IMR-90 (cell line): ENCODE results near the gene AFG3L2. TPM values are rescaled to one million over a fixed set of nuclear protein-coding genes. Genes with fewer than 3 reads are reported as not detected.

ENCODE experiments used
- ATAC-seq: fragments of 200-7000 bp; cut with Tn5 transposase; 2 replicates; pipeline ENCODE4 v1.9.1; 2020; ENCODE audit warnings: low read depth, mild to moderate bottlenecking, moderate library complexity
- BruUV-seq: library from RNA; stranded (reverse); fragments of 400-500 nt; replicated peaks from 2 replicates; lab custom pipeline; 2021; lab: Mats Ljungman, UMichigan
- CTCF ChIA-PET: fragments of 300-600 bp; formaldehyde crosslinking; extraction: SDS; loops from one replicate; lab custom pipeline; 2021; ENCODE audit warnings: antibody characterized with exemption; lab: Yijun Ruan, JAX
- POLR2A ChIA-PET: fragments of 300-600 bp; sonication (Branson Sonifier 250); formaldehyde crosslinking; loops from one replicate; lab custom pipeline; 2022; ENCODE audit warnings: antibody characterized with exemption; ENCODE audit not compliant: unreplicated experiment; lab: Charles Lee
- DNase-seq: peaks from one replicate; pipeline ENCODE4 v3.0.0; 2013
- H2AFZ ChIP-seq: replicated peaks from 2 replicates; pipeline ENCODE3; 2013; ENCODE audit warnings: low read length, mild to moderate bottlenecking; ENCODE audit not compliant: poor library complexity
- H2AK5ac ChIP-seq: 2 replicates; pipeline ENCODE4 v1.6.1; 2013; ENCODE audit warnings: low read depth, low read length, inconsistent platforms
- H2AK9ac ChIP-seq: replicated peaks from 2 replicates; pipeline ENCODE3; 2013; ENCODE audit warnings: mild to moderate bottlenecking, low read depth, low read length, moderate library complexity; ENCODE audit not compliant: poor library complexity
- H2BK120ac ChIP-seq: 2 replicates; pipeline ENCODE4 v1.6.1; 2013; ENCODE audit warnings: low read depth, low read length, inconsistent platforms
- H2BK15ac ChIP-seq: 3 replicates; pipeline ENCODE4 v1.6.1; 2013; ENCODE audit warnings: low read depth, low read length, inconsistent platforms
- H2BK20ac ChIP-seq: 2 replicates; pipeline ENCODE4 v1.6.1; 2013; ENCODE audit warnings: low read depth, mild to moderate bottlenecking, inconsistent platforms, low read length, moderate library complexity
- H2BK5ac ChIP-seq: 2 replicates; pipeline ENCODE4 v1.6.1; 2013; ENCODE audit warnings: mild to moderate bottlenecking, low read depth, low read length, inconsistent platforms; ENCODE audit not compliant: poor library complexity, severe bottlenecking
- H3K14ac ChIP-seq: replicated peaks from 2 replicates; pipeline ENCODE4 v1.6.1; 2013; ENCODE audit warnings: low read depth, low read length, inconsistent platforms
- H3K18ac ChIP-seq: 2 replicates; pipeline ENCODE4 v1.6.1; 2013; ENCODE audit warnings: low read depth, low read length, control low read depth
- H3K23ac ChIP-seq: 2 replicates; pipeline ENCODE4 v1.6.1; 2013; ENCODE audit warnings: low read depth, low read length, inconsistent platforms
- H3K27ac ChIP-seq: 2 replicates; pipeline ENCODE4 v1.5.1; 2013; ENCODE audit warnings: mild to moderate bottlenecking, control low read depth, low read length; ENCODE audit not compliant: insufficient read depth
- H3K27me3 ChIP-seq: 2 replicates; pipeline ENCODE4 v1.6.1; 2013; ENCODE audit warnings: low read length; ENCODE audit not compliant: control insufficient read depth, insufficient read depth
- H3K36me3 ChIP-seq: 2 replicates; pipeline ENCODE4 v1.6.1; 2013; ENCODE audit warnings: low read length, mixed read lengths; ENCODE audit not compliant: control insufficient read depth, insufficient read depth
- H3K4ac ChIP-seq: 2 replicates; pipeline ENCODE4 v1.6.1; 2013; ENCODE audit warnings: low read depth, low read length, inconsistent platforms
- H3K4me1 ChIP-seq: 2 replicates; pipeline ENCODE4 v1.6.1; 2013; ENCODE audit warnings: low read length, mixed read lengths; ENCODE audit not compliant: control insufficient read depth, insufficient read depth
- H3K4me2 ChIP-seq: 2 replicates; pipeline ENCODE4 v1.6.1; 2013; ENCODE audit warnings: low read depth, mild to moderate bottlenecking, control low read depth, low read length, moderate library complexity
- H3K4me3 ChIP-seq: 2 replicates; pipeline ENCODE4 v1.5.1; 2013; ENCODE audit warnings: low read depth, mild to moderate bottlenecking, control low read depth, low read length, moderate library complexity; ENCODE audit not compliant: insufficient read depth
- H3K56ac ChIP-seq: 2 replicates; pipeline ENCODE4 v1.6.1; 2013; ENCODE audit warnings: low read length, inconsistent platforms; ENCODE audit not compliant: insufficient read depth; ENCODE audit errors: extremely low read depth
- H3K79me1 ChIP-seq, 2 experiments: 2 replicates each; pipeline ENCODE4 v1.6.1; 2013; ENCODE audit warnings: low read length in 2 of 2, inconsistent platforms in 1 of 2, low read depth in 1 of 2
- H3K9ac ChIP-seq: 2 replicates; pipeline ENCODE4 v1.6.1; 2013; ENCODE audit warnings: low read depth, low read length, control low read depth
- H3K9me1 ChIP-seq: 2 replicates; pipeline ENCODE4 v1.6.1; 2013; ENCODE audit warnings: low read length, inconsistent platforms; ENCODE audit not compliant: insufficient read depth
- H3K9me3 ChIP-seq: 2 replicates; pipeline ENCODE4 v1.6.1; 2013; ENCODE audit warnings: low read length; ENCODE audit not compliant: control insufficient read depth, insufficient read depth
- H4K20me1 ChIP-seq: 2 replicates; pipeline ENCODE4 v1.6.1; 2013; ENCODE audit warnings: low read length, inconsistent platforms; ENCODE audit not compliant: insufficient read depth
- H4K5ac ChIP-seq: 2 replicates; pipeline ENCODE4 v1.6.1; 2013; ENCODE audit warnings: mild to moderate bottlenecking, low read depth, low read length, control low read depth
- H4K8ac ChIP-seq, 2 experiments: 2 replicates each; pipeline ENCODE4 v1.6.1; 2013; ENCODE audit warnings: low read depth in 2 of 2, low read length in 2 of 2, control low read depth in 1 of 2, inconsistent platforms in 1 of 2
- H4K91ac ChIP-seq: 2 replicates; pipeline ENCODE4 v1.6.1; 2013; ENCODE audit warnings: low read depth, low read length, inconsistent platforms; ENCODE audit not compliant: insufficient read depth
- BHLHE40 ChIP-seq: fragments of 150-350 bp; IDR thresholded peaks from 2 replicates; pipeline ENCODE4 v1.6.1; 2016; ENCODE audit warnings: mild to moderate bottlenecking, low read depth, low read length
- CEBPB ChIP-seq: IDR thresholded peaks from 2 replicates; pipeline ENCODE4 v1.6.1; 2012; ENCODE audit warnings: low read depth, low read length, improper control_type of control experiment
- CHD1 ChIP-seq: IDR thresholded peaks from 2 replicates; pipeline ENCODE4 v1.6.1; 2012; ENCODE audit warnings: low read depth, low read length, improper control_type of control experiment
- FOS ChIP-seq: fragments of 150-350 bp; IDR thresholded peaks from 2 replicates; pipeline ENCODE4 v1.6.1; 2016; ENCODE audit warnings: low read depth, low read length
- MAFK ChIP-seq: IDR thresholded peaks from 2 replicates; pipeline ENCODE4 v1.6.1; 2012; ENCODE audit warnings: low read depth, low read length, improper control_type of control experiment
- MAZ ChIP-seq: IDR thresholded peaks from 2 replicates; pipeline ENCODE4 v1.6.1; 2012; ENCODE audit warnings: low read depth, mild to moderate bottlenecking, low read length, improper control_type of control experiment, moderate library complexity, borderline replicate concordance
- MXI1 ChIP-seq: IDR thresholded peaks from 2 replicates; pipeline ENCODE4 v1.6.1; 2012; ENCODE audit warnings: low read depth, mild to moderate bottlenecking, low read length, moderate library complexity, borderline replicate concordance
- NFE2L2 ChIP-seq: fragments of 150-350 bp; IDR thresholded peaks from 2 replicates; pipeline ENCODE4 v1.6.1; 2016; ENCODE audit warnings: low read depth, mild to moderate bottlenecking, low read length
- POLR2A ChIP-seq: IDR thresholded peaks from 2 replicates; pipeline ENCODE4 v1.6.1; 2012; ENCODE audit warnings: mild to moderate bottlenecking, low read depth, low read length
- RAD21 ChIP-seq: IDR thresholded peaks from 2 replicates; pipeline ENCODE4 v1.6.1; 2012; ENCODE audit warnings: low read length, improper control_type of control experiment
- RCOR1 ChIP-seq: IDR thresholded peaks from 2 replicates; pipeline ENCODE4 v1.6.1; 2012; ENCODE audit warnings: mild to moderate bottlenecking, low read length, improper control_type of control experiment; ENCODE audit not compliant: insufficient replicate concordance
- RFX5 ChIP-seq: IDR thresholded peaks from 2 replicates; pipeline ENCODE4 v1.8.0; 2012; ENCODE audit warnings: low read depth, mild to moderate bottlenecking, low read length, moderate library complexity
- SMC3 ChIP-seq: fragments of 150-350 bp; IDR thresholded peaks from 2 replicates; pipeline ENCODE4 v1.6.1; 2016; ENCODE audit warnings: low read depth, mild to moderate bottlenecking, antibody characterized with exemption, low read length, moderate library complexity
- WGBS, 2 experiments: methylation state at CpG; one replicate each; pipeline versions ENCODE4 v1.1.5 to v1.1.7; 2013; ENCODE audit warnings: missing lambda C conversion rate in 2 of 2; ENCODE audit not compliant: insufficient read length in 1 of 2; ENCODE audit errors: extremely low coverage in 2 of 2; 5-methylcytosine and 5-hydroxymethylcytosine counted together
- dilution Hi-C: fragments of 300-500 bp; cut with HindIII; formaldehyde crosslinking; loops from one replicate; pipeline ENCODE4 v1.14.3; 2018; ENCODE audit warnings: low sequenced_read_pairs; ENCODE audit not compliant: unreplicated experiment
- in situ Hi-C: fragments of 300-500 bp; cut with MboI; formaldehyde crosslinking; loops from 3 replicates; pipeline ENCODE4 v1.14.3; 2019; ENCODE audit warnings: low sequenced_read_pairs, inconsistent platforms, mixed read lengths
- intact Hi-C: fragments of 100-400 bp; cut with micrococcal nuclease; formaldehyde crosslinking; loops from 2 replicates; pipeline ENCODE4 v1.10.0; 2022
- polyA plus RNA-seq, 3 experiments: library from polyadenylated mRNA; depleted of rRNA; stranded (reverse); fragments of >200 nt; gene quantifications; 2 replicates each; pipeline ENCODE4 v1.2.3, GENCODE V29; 2012; ENCODE audit warnings: low replicate concordance in 1 of 3
- total RNA-seq: library from RNA; depleted of rRNA; stranded (reverse); fragments of >200 nt; gene quantifications from 2 replicates; pipeline ENCODE4 v1.2.3, GENCODE V29; 2012
- TF ChIP-seq, protein P1 (sequence below): fragments of 150-350 bp; IDR thresholded peaks from 2 replicates; pipeline ENCODE4 v1.6.1; 2016; ENCODE audit warnings: low read depth, mild to moderate bottlenecking, low read length, moderate library complexity, borderline replicate concordance
- TF ChIP-seq, protein P2 (sequence below): conservative IDR thresholded peaks from 2 replicates; pipeline ENCODE4 v1.5.1; 2012; ENCODE audit warnings: mild to moderate bottlenecking, low read depth, low read length, improper control_type of control experiment
- TF ChIP-seq, protein P3 (sequence below): fragments of 150-350 bp; IDR thresholded peaks from 2 replicates; pipeline ENCODE4 v1.6.1; 2017; ENCODE audit warnings: mild to moderate bottlenecking, antibody characterized with exemption, low read length, low read depth

Gene AFG3L2
- total and polyA plus RNA-seq, 2 of the 4 experiments (the other 2 are of a cell fraction): 26.9 to 37.6 TPM

DNA sequence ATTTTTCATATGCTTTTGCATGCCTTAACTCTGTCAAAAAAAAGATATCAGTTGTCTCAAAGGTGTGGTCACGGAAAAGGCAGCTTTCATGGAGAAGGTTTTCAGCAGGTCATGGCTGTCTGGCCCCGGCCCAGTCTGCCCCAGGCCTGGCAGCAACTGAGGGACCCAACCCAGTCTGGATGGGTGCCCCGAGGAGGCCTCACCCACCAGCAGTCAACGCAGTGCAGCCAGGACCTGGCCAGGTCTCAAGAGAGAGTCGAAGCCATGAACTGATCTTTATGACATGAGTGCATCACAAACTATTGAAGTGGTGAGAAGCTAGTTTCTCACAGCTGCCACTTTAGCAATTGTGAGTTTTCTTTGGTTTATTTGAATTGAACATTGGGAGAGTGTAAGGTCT lies 61.1 kb downstream of the AFG3L2 start:
- no peak for DNase-seq
- H4K8ac ChIP-seq: no peak overlapping the region
- no peak overlapping the region for H2AK5ac ChIP-seq
- no peaks in the 10 kb centered on the region for H3K27me3 ChIP-seq
- ChIA-PET CTCF (interaction anchor here (0.8 to 1.6 kb wide), 2 partner anchors 12 to 32 kb away, joined by 3 read pairs; no protein-coding TSS in a partner anchor), POLR2A (interaction anchor here (0.6 kb wide), 1 partner anchor 806 kb away, joined by 4 read pairs; no protein-coding TSS in a partner anchor)
- no peak overlapping the region for H3K23ac ChIP-seq
- peaks cover 2% of the 10 kb centered on the region for H3K9me3 ChIP-seq
- peaks cover 17% of the 10 kb centered on the region for H3K4me1 ChIP-seq
- H4K5ac ChIP-seq: no peak overlapping the region
- no peak for ATAC-seq
- H3K36me3 ChIP-seq: peaks cover 61% of the 10 kb centered on the region
- peaks cover 3% of the 10 kb centered on the region; the same call in 1 of the 2 replicates for H3K9me1 ChIP-seq
- dilution Hi-C loops: no loop called here
- in situ Hi-C loops: no loop called here
- H3K18ac ChIP-seq: no peak overlapping the region
- H3K4ac ChIP-seq: no peak overlapping the region
- no peak overlapping the region for H4K91ac ChIP-seq
- H3K14ac ChIP-seq: no peak overlapping the region
- H3K56ac ChIP-seq: no peak overlapping the region
- no peak for TF ChIP-seq SMC3
- TF ChIP-seq, protein P1, sequence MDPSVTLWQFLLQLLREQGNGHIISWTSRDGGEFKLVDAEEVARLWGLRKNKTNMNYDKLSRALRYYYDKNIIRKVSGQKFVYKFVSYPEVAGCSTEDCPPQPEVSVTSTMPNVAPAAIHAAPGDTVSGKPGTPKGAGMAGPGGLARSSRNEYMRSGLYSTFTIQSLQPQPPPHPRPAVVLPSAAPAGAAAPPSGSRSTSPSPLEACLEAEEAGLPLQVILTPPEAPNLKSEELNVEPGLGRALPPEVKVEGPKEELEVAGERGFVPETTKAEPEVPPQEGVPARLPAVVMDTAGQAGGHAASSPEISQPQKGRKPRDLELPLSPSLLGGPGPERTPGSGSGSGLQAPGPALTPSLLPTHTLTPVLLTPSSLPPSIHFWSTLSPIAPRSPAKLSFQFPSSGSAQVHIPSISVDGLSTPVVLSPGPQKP: no peak
- TF ChIP-seq POLR2A: no peak
- TF ChIP-seq MXI1: no peak
- no peak for TF ChIP-seq RAD21
- TF ChIP-seq CHD1: no peak
- TF ChIP-seq MAFK: no peak
- no peak for TF ChIP-seq FOS
- no peak for TF ChIP-seq CEBPB
- no peak for TF ChIP-seq MAZ
- TF ChIP-seq RCOR1: no peak
- TF ChIP-seq NFE2L2: no peak
- no peak for TF ChIP-seq RFX5
- TF ChIP-seq BHLHE40: no peak
- TF ChIP-seq, protein P2, sequence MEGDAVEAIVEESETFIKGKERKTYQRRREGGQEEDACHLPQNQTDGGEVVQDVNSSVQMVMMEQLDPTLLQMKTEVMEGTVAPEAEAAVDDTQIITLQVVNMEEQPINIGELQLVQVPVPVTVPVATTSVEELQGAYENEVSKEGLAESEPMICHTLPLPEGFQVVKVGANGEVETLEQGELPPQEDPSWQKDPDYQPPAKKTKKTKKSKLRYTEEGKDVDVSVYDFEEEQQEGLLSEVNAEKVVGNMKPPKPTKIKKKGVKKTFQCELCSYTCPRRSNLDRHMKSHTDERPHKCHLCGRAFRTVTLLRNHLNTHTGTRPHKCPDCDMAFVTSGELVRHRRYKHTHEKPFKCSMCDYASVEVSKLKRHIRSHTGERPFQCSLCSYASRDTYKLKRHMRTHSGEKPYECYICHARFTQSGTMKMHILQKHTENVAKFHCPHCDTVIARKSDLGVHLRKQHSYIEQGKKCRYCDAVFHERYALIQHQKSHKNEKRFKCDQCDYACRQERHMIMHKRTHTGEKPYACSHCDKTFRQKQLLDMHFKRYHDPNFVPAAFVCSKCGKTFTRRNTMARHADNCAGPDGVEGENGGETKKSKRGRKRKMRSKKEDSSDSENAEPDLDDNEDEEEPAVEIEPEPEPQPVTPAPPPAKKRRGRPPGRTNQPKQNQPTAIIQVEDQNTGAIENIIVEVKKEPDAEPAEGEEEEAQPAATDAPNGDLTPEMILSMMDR: no peak
- TF ChIP-seq, protein P3, sequence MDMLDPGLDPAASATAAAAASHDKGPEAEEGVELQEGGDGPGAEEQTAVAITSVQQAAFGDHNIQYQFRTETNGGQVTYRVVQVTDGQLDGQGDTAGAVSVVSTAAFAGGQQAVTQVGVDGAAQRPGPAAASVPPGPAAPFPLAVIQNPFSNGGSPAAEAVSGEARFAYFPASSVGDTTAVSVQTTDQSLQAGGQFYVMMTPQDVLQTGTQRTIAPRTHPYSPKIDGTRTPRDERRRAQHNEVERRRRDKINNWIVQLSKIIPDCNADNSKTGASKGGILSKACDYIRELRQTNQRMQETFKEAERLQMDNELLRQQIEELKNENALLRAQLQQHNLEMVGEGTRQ: no peak
- H3K9ac ChIP-seq: no peak overlapping the region
- H2BK20ac ChIP-seq: no peak overlapping the region
- no peak overlapping the region for H2BK5ac ChIP-seq
- H4K20me1 ChIP-seq: peaks cover 85% of the 10 kb centered on the region
- no peak overlapping the region; the same call in 1 of the 2 replicates for H3K4me2 ChIP-seq
- H2AK9ac ChIP-seq: no peak overlapping the region
- WGBS, 2 experiments: no CpG with 5 or more reads among the region's 5 CpGs
- no peak overlapping the region for H3K4me3 ChIP-seq
- no peak overlapping the region for H3K27ac ChIP-seq
- H3K79me1 ChIP-seq: peaks cover 30 to 52% of the 10 kb centered on the region in 2 experiments
- no TSS peak for BruUV-seq
- intact Hi-C loops: no loop called here
- no peak overlapping the region for H2BK15ac ChIP-seq
- H2AFZ ChIP-seq: no peak overlapping the region
- no peak overlapping the region for H2BK120ac ChIP-seq
